Measurements from ENCODE around the gene ADCY5. TPM values are rescaled to one million over a fixed set of nuclear protein-coding genes. Genes with fewer than 3 reads are reported as not detected.
A peak's percentile ranks its signal among the peaks of the same experiment; 100 is the strongest.

Gene ADCY5
- total RNA-seq, 2 donors from 2014 or later, result 105 to 163 TPM

DNA sequence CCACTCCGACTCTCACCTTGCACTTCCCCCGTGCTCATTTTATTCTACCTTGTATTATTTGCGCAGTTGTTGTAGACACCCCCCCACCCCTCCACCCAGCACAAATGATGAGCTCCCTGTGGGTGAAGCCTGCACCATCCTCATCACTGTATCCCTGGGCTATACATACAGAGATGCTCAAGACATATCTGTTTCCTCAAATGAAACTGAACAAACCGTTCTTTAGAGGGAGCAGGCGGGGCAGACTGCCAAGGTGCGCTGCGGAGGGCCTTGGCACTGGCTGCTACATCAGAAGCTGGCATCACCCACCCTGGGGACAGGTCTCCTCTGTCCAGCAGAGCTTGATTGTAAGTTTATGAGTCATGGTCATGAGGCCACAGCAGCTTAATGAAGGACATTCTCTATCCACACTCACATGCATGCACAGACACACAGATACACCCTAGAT is 29.0 kb downstream of the ADCY5 start:
- H3K27ac ChIP-seq, result peak overlapping the region; percentile 91 to 92
- TF ChIP-seq, protein P1, sequence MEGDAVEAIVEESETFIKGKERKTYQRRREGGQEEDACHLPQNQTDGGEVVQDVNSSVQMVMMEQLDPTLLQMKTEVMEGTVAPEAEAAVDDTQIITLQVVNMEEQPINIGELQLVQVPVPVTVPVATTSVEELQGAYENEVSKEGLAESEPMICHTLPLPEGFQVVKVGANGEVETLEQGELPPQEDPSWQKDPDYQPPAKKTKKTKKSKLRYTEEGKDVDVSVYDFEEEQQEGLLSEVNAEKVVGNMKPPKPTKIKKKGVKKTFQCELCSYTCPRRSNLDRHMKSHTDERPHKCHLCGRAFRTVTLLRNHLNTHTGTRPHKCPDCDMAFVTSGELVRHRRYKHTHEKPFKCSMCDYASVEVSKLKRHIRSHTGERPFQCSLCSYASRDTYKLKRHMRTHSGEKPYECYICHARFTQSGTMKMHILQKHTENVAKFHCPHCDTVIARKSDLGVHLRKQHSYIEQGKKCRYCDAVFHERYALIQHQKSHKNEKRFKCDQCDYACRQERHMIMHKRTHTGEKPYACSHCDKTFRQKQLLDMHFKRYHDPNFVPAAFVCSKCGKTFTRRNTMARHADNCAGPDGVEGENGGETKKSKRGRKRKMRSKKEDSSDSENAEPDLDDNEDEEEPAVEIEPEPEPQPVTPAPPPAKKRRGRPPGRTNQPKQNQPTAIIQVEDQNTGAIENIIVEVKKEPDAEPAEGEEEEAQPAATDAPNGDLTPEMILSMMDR (IDR thresholded peaks at IDR 0.05), result no peak
- no peaks in the 10 kb centered on the region for H3K9me3 ChIP-seq
- no peaks in the 10 kb centered on the region for H3K27me3 ChIP-seq
- H3K4me1 ChIP-seq, result peaks cover 4 to 92% of the 10 kb centered on the region in 2 donors
- DNase-seq (ENCODE audit: low spot score), result peak; percentile 76
- no peaks in the 10 kb centered on the region for H3K36me3 ChIP-seq
- no peak overlapping the region for H3K4me3 ChIP-seq

DNA sequence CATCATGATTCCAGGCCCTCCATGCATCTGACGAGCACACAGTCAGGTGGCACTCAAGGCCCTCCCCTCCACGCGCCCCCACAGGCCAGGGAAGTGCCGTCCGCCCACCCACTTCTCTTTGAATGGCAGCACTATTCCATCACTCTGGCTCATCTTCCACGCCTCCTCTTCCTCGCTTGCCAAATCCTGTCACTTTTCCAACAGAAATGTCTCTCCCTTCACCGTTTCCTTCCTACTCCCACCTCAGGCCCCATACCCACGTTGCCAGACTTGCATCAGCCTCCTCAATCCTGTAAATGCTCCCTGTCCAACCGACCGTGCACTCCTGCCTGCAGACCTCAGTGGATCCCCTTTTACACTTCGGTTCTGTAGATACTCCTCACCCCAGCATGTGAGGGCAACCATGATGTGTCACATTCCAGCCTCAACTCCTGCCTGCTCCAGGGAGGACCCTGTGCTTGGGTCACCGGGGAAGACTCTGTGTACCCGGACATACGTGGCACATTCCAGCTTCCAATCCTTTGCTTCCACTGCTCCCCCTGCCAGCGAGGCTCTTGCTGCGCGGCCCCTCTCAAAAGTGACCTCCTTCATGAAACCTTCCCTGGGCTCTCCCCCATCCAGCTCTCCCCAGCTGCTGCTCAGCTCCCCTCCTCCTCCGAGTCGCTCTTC is 29.6 kb downstream of the ADCY5 start:
- Histone ChIP-seq H3K27me3 (no peaks in the 10 kb centered on the region), H3K4me1 (peaks cover 4 to 92% of the 10 kb centered on the region in 2 donors), H3K27ac (peak overlapping the region; percentile 91 to 92), H3K4me3 (no peak overlapping the region), H3K36me3 (no peaks in the 10 kb centered on the region), H3K9me3 (no peaks in the 10 kb centered on the region)
- DNase-seq (ENCODE audit: low spot score), result no peak
- TF ChIP-seq, protein P1 (IDR thresholded peaks at IDR 0.05), result no peak

DNA sequence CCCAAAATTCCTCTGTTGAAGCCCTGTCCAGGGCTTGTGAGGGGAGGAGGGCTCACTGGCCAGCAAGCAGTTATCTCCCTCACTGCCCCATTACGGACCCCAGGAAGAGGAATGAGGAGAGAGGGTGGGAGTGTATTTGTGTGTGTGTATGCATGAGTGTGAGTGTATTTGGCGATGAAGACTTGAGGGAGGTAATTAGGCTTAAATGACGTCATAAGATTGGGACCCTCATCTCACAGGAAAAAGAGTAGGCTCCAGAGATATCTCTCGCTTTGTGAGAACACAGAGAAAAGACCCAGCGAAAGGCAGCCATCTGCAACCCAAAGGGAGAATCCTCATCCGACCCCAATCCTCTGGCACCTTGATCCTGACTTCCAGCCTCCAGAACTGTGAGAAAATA is 32.2 kb downstream of the ADCY5 start:
- Histone ChIP-seq H3K27ac (peak overlapping the region; percentile 91 to 92), H3K4me3 (no peak overlapping the region), H3K4me1 (peaks cover 4 to 90% of the 10 kb centered on the region in 2 donors), H3K27me3 (no peaks in the 10 kb centered on the region), H3K36me3 (no peaks in the 10 kb centered on the region), H3K9me3 (no peaks in the 10 kb centered on the region)
- DNase-seq (ENCODE audit: low spot score), result no peak
- TF ChIP-seq, protein P1 (IDR thresholded peaks at IDR 0.05), result no peak

DNA sequence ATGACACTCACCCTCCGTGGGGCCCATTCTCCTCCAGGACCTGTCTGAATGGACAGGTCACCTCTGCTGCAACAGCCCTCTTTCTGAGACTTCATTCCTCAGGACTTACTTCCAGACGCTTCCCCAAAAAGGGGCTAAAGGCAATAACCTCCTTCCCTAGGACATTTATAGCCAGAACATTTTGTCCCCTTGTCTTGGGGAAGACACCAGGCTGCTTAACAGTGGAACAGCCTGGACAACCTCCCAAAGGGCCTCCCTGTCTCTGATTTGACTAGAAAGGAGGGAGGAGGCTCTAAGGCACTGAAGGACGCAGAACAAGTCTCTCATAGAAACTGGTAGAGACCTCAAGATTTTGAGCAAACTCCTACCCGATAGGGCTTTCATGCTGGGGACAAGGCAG is 32.7 kb downstream of the ADCY5 start:
- no peaks in the 10 kb centered on the region for H3K27me3 ChIP-seq
- DNase-seq (ENCODE audit: low spot score), result no peak
- H3K4me1 ChIP-seq, result peaks cover 4 to 90% of the 10 kb centered on the region in 2 donors
- peak overlapping the region; percentile 91 to 92 for H3K27ac ChIP-seq
- no peaks in the 10 kb centered on the region for H3K36me3 ChIP-seq
- no peak overlapping the region for H3K4me3 ChIP-seq
- no peaks in the 10 kb centered on the region for H3K9me3 ChIP-seq
- TF ChIP-seq, protein P1 (IDR thresholded peaks at IDR 0.05), result no peak

DNA sequence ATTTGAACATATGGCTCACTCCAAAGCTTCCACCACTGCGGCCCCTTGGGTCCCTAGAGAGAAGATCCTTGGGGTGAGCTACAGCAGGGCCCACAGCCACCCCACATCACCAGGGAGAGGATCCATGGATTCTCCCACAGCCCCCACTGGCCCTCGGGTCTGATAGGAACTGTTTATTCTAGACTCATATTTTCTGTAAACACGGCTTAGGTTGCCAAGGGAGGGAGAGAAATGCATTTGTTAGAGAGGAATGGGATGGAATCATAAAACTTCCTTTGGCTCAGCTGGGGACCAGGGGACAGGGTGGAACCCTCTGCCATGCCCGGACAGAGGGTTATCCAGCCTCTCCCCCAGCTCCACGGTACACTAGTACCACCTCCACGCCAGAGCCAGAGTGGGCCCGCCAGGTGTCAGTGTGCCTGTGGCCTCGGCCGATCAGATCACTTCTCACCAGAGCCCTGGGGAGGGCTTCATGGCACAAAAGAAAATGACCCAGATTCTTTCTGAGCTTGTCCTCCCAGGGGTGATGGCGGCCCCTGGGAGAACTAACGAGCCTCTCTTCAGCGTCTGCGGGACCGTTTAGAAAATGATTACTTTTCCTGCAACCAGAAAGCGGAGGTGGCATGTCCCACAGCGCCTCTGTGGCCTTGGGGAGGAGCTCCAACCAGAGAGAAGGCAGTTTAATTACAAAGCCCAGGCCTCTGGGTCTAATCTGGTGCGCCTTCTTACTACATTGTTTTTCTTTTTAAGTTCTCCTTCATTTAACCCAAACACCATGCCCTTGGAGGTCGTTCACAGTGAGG is 33.7 kb downstream of the ADCY5 start:
- DNase-seq (ENCODE audit: low spot score), result no peak
- no peaks in the 10 kb centered on the region for H3K36me3 ChIP-seq
- no peaks in the 10 kb centered on the region for H3K9me3 ChIP-seq
- H3K27me3 ChIP-seq, result no peaks in the 10 kb centered on the region
- no peak overlapping the region for H3K4me3 ChIP-seq
- TF ChIP-seq, protein P1 (IDR thresholded peaks at IDR 0.05), result peak in 1 of 2 donors; percentile 27
- peaks cover 0 to 85% of the 10 kb centered on the region in 2 donors for H3K4me1 ChIP-seq
- peak overlapping the region; percentile 91 to 92 for H3K27ac ChIP-seq

All from right atrium auricular region (tissue), 2 donors.